Measurements from ENCODE around the gene FAM114A1.

FAM114A1 gene

DNA sequence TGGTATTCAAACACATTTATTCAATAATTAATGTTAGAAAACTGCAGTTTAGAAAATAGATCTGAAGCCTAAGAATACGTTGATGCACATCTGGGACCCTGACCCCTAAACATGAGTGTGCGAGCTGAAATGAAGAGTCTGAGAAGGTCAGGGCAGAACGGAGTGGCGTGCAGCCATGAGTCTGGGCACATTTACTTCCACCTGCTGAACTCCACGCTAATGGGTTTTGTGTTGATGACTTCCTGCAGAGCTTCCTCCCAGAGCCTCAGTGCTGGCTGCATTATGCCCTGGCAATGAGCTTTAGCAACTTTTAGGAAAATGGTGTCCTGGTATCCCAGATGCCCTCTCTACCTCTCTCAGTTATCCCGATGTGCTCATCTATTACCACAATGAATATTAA lies 53.1 kb downstream of the FAM114A1 start:
- Histone ChIP-seq H3K27me3 (replicated peaks; ENCODE audit: control insufficient read depth, insufficient read depth, low read length) (no peaks in the 10 kb centered on the region), H3K4me3 (replicated peaks; ENCODE audit: low read depth, low read length) (no peak overlapping the region), H3K36me3 (ENCODE audit: control insufficient read depth, insufficient read depth, low read length) (no peaks in the 10 kb centered on the region)
- no peak for TF ChIP-seq CTCF (IDR thresholded peaks at IDR 0.05; ENCODE audit: insufficient read depth, low read length, poor library complexity, severe bottlenecking)
- no peak for DNase-seq (ENCODE audit: extremely low read depth, insufficient read length)

GRCh38 chr4:38921151-38921550 lies 53.5 kb downstream of the FAM114A1 start:
- Histone ChIP-seq H3K36me3 (ENCODE audit: control insufficient read depth, insufficient read depth, low read length) (no peaks in the 10 kb centered on the region), H3K27me3 (replicated peaks; ENCODE audit: control insufficient read depth, insufficient read depth, low read length) (no peaks in the 10 kb centered on the region)
- DNase-seq (ENCODE audit: extremely low read depth, insufficient read length) = no peak

DNA sequence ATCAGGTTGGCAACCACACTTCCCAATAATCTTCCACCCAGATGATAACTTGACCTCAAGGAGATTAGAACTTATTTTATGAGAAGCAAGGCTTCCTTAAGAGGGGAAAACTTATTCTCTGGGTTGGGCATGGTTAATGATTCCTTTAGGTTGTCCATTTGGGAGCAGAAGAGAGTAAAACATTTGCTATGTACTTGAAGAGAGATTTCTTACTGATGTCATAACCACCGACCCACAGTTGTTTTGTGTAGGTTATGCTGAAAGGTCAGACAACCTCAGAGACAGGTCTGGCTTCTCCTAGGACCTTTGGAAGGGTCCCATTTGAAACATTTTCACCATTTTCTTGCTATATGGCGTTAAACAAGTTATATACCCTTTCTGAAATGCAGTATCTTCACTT lies 56.1 kb downstream of the FAM114A1 start:
- DNase-seq (ENCODE audit: extremely low read depth, insufficient read length) = no peak
- TF ChIP-seq CTCF (IDR thresholded peaks at IDR 0.05; ENCODE audit: insufficient read depth, low read length, poor library complexity, severe bottlenecking) = no peak
- H3K36me3 ChIP-seq (ENCODE audit: control insufficient read depth, insufficient read depth, low read length) = no peaks in the 10 kb centered on the region
- no peaks in the 10 kb centered on the region for H3K27me3 ChIP-seq (replicated peaks; ENCODE audit: control insufficient read depth, insufficient read depth, low read length)
- no peak overlapping the region for H3K4me3 ChIP-seq (replicated peaks; ENCODE audit: low read depth, low read length)

More at GRCh38 chr4:38921151-38921550, 53.5 kb downstream of the FAM114A1 start:
- H3K4me3 ChIP-seq (replicated peaks; ENCODE audit: low read depth, low read length) = no peak overlapping the region
- TF ChIP-seq CTCF (IDR thresholded peaks at IDR 0.05; ENCODE audit: insufficient read depth, low read length, poor library complexity, severe bottlenecking) = no peak

GRCh38 chr4:38924353-38924752 lies 56.7 kb downstream of the FAM114A1 start:
- no peak for TF ChIP-seq CTCF (IDR thresholded peaks at IDR 0.05; ENCODE audit: insufficient read depth, low read length, poor library complexity, severe bottlenecking)
- no peak for DNase-seq (ENCODE audit: extremely low read depth, insufficient read length)

GRCh38 chr4:38925492-38926413 lies 58.1 kb downstream of the FAM114A1 start:
- no peaks in the 10 kb centered on the region for H3K27me3 ChIP-seq (replicated peaks; ENCODE audit: control insufficient read depth, insufficient read depth, low read length)
- no peak overlapping the region for H3K4me3 ChIP-seq (replicated peaks; ENCODE audit: low read depth, low read length)
- H3K36me3 ChIP-seq (ENCODE audit: control insufficient read depth, insufficient read depth, low read length) = no peaks in the 10 kb centered on the region
- TF ChIP-seq CTCF (IDR thresholded peaks at IDR 0.05; ENCODE audit: insufficient read depth, low read length, poor library complexity, severe bottlenecking) = no peak
- no peak for DNase-seq (ENCODE audit: extremely low read depth, insufficient read length)

More at GRCh38 chr4:38924353-38924752, 56.7 kb downstream of the FAM114A1 start:
- H3K36me3 ChIP-seq (ENCODE audit: control insufficient read depth, insufficient read depth, low read length) = no peaks in the 10 kb centered on the region
- H3K4me3 ChIP-seq (replicated peaks; ENCODE audit: low read depth, low read length) = no peak overlapping the region
- no peaks in the 10 kb centered on the region for H3K27me3 ChIP-seq (replicated peaks; ENCODE audit: control insufficient read depth, insufficient read depth, low read length)

All from GM06990 (cell line).